Esophagus muscularis mucosa (tissue), 4 donors: ENCODE results near the gene C16orf74. TPM values are rescaled to one million over a fixed set of nuclear protein-coding genes. Genes with fewer than 3 reads are reported as not detected.

ENCODE experiments used
- DNase-seq: peaks from one replicate; pipeline ENCODE4 v3.0.0-alpha.2; 2017; ENCODE audit errors: extremely low spot score
- H3K27ac ChIP-seq, 4 donors: fragments of 200-600 bp; sonication (generic); replicated peaks in 1 of 4; 1 replicate in 3 of 4; 2 replicates in 1 of 4; pipeline ENCODE4 v1.5.1; 2016 to 2019; ENCODE audit warnings: mild to moderate bottlenecking in 1 of 4
- H3K27me3 ChIP-seq, 4 donors: fragments of 200-600 bp; sonication (generic); one replicate each; pipeline versions ENCODE4 v1.5.1 to v1.6.0; 2016 to 2019
- H3K36me3 ChIP-seq, 4 donors: fragments of 200-600 bp; sonication (generic); one replicate each; pipeline ENCODE4 v1.5.1; 2016 to 2019
- H3K4me1 ChIP-seq, 4 donors: fragments of 200-600 bp; sonication (generic); one replicate each; pipeline ENCODE4 v1.5.1; 2016 to 2019
- H3K4me3 ChIP-seq, 4 donors: fragments of 200-600 bp; sonication (generic); 1 replicate in 2 of 4; 2 replicates in 2 of 4; pipeline ENCODE4 v1.5.1; 2016 to 2019; ENCODE audit warnings: mild to moderate bottlenecking in 4 of 4, moderate library complexity in 1 of 4
- H3K9me3 ChIP-seq, 4 donors: fragments of 200-600 bp; sonication (generic); 1 replicate in 3 of 4; 2 replicates in 1 of 4; pipeline ENCODE4 v1.5.1; 2016 to 2019
- CTCF ChIP-seq, 3 experiments: fragments of 200-600 bp in 2 of 3; fragments of 450-650 bp in 1 of 3; sonication (generic) in 2 of 3; IDR thresholded peaks; one replicate each; pipeline ENCODE4 v1.5.1; 2017 to 2019; ENCODE audit warnings: antibody characterized with exemption in 3 of 3, mild to moderate bottlenecking in 2 of 3, moderate library complexity in 1 of 3
- EP300 ChIP-seq: sonication (generic); formaldehyde crosslinking; IDR thresholded peaks from one replicate; pipeline ENCODE4 v1.6.1; 2017; ENCODE audit warnings: antibody characterized with exemption
- POLR2A ChIP-seq: fragments of 450-650 bp; IDR thresholded peaks from one replicate; pipeline ENCODE4 v1.6.1; 2017; ENCODE audit warnings: antibody characterized with exemption, moderate library complexity, mild to moderate bottlenecking, low read depth
- POLR2AphosphoS5 ChIP-seq, 2 donors: sonication (generic); formaldehyde crosslinking; IDR thresholded peaks; one replicate each; pipeline ENCODE4 v1.6.1; 2017; ENCODE audit warnings: antibody characterized with exemption in 2 of 2
- WGBS: methylation state at CpG from one replicate; pipeline ENCODE4 v1.1.5; 2018; 5-methylcytosine and 5-hydroxymethylcytosine counted together
- intact Hi-C: fragments of 100-400 bp; cut with DNase I; formaldehyde crosslinking; loops from one replicate; pipeline ENCODE4 v1.15.1; 2023
- total RNA-seq, 4 donors: library from RNA; depleted of rRNA; stranded (reverse); fragments of >200 nt; gene quantifications; one replicate each; pipeline versions ENCODE4 v1.1.0 to v1.2.1, GENCODE V29; 2016

C16orf74 gene
- total RNA-seq, 4 donors from 2014 or later = 0.83 to 2.4 (median 0.83) TPM; not detected in 1

- intact Hi-C loops = no loop called here
- H3K4me3 ChIP-seq = no peak overlapping the region
- 92% methylated on average over 6 of the region's 6 CpGs for WGBS
- H3K36me3 ChIP-seq = peaks cover 0 to 21% (median 6%) of the 10 kb centered on the region in 4 donors
- no peak for TF ChIP-seq POLR2A
- TF ChIP-seq CTCF (IDR thresholded peaks at IDR 0.05) = no peak
- no peak for TF ChIP-seq POLR2AphosphoS5 (IDR thresholded peaks at IDR 0.05)
- TF ChIP-seq EP300 = no peak
- no peaks in the 10 kb centered on the region for H3K9me3 ChIP-seq
- no peak for DNase-seq
- no peak overlapping the region for H3K27ac ChIP-seq
- H3K27me3 ChIP-seq = no peaks in the 10 kb centered on the region
- H3K4me1 ChIP-seq = no peaks in the 10 kb centered on the region
Observed at GRCh38 chr16:85770741-85771140, 19.8 kb upstream of the C16orf74 start.

- no peak for DNase-seq
- H3K36me3 ChIP-seq = peaks cover 0 to 6% (median 0%) of the 10 kb centered on the region in 4 donors
- 67% methylated on average over 1 of the region's 2 CpGs for WGBS
- H3K9me3 ChIP-seq = no peaks in the 10 kb centered on the region
- no peak overlapping the region for H3K27ac ChIP-seq
- peaks cover 0 to 12% (median 0%) of the 10 kb centered on the region in 4 donors for H3K27me3 ChIP-seq
- TF ChIP-seq EP300 = no peak
- TF ChIP-seq POLR2A = no peak
- no peak for TF ChIP-seq POLR2AphosphoS5 (IDR thresholded peaks at IDR 0.05)
- TF ChIP-seq CTCF (IDR thresholded peaks at IDR 0.05) = no peak
- H3K4me3 ChIP-seq = no peak overlapping the region
- no peaks in the 10 kb centered on the region for H3K4me1 ChIP-seq
- intact Hi-C loops = no loop called here
Observed at GRCh38 chr16:85768199-85768598, 17.3 kb upstream of the C16orf74 start.

- no peak for DNase-seq
- intact Hi-C loops = no loop called here
- Histone ChIP-seq H3K27me3 (peaks cover 0 to 18% (median 0%) of the 10 kb centered on the region in 4 donors), H3K4me1 (no peaks in the 10 kb centered on the region), H3K4me3 (no peak overlapping the region), H3K27ac (no peak overlapping the region), H3K9me3 (no peaks in the 10 kb centered on the region), H3K36me3 (peaks cover 0 to 6% (median 0%) of the 10 kb centered on the region in 4 donors)
- TF ChIP-seq CTCF (IDR thresholded peaks at IDR 0.05) = no peak
- TF ChIP-seq POLR2AphosphoS5 (IDR thresholded peaks at IDR 0.05) = no peak
- TF ChIP-seq POLR2A = no peak
- TF ChIP-seq EP300 = no peak
- 70% methylated on average over 8 of the region's 8 CpGs for WGBS
Observed at GRCh38 chr16:85767531-85767930, 16.6 kb upstream of the C16orf74 start.

- 80% methylated on average over 6 of the region's 8 CpGs for WGBS
- intact Hi-C loops = no loop called here
- Histone ChIP-seq H3K4me1 (no peaks in the 10 kb centered on the region), H3K4me3 (no peak overlapping the region), H3K27ac (no peak overlapping the region), H3K9me3 (no peaks in the 10 kb centered on the region), H3K27me3 (peaks cover 0 to 28% (median 0%) of the 10 kb centered on the region in 4 donors), H3K36me3 (no peaks in the 10 kb centered on the region)
- no peak for TF ChIP-seq EP300
- TF ChIP-seq POLR2AphosphoS5 (IDR thresholded peaks at IDR 0.05) = no peak
- no peak for TF ChIP-seq POLR2A
- no peak for TF ChIP-seq CTCF (IDR thresholded peaks at IDR 0.05)
- DNase-seq = no peak
Observed at GRCh38 chr16:85765767-85766166, 14.9 kb upstream of the C16orf74 start.

GRCh38 chr16:85765211-85765610 lies 14.3 kb upstream of the C16orf74 start:
- WGBS = 60% methylated on average over 8 of the region's 8 CpGs
- Histone ChIP-seq H3K36me3 (no peaks in the 10 kb centered on the region), H3K4me1 (no peaks in the 10 kb centered on the region), H3K27me3 (peaks cover 0 to 33% (median 0%) of the 10 kb centered on the region in 4 donors), H3K4me3 (no peak overlapping the region), H3K9me3 (no peaks in the 10 kb centered on the region), H3K27ac (no peak overlapping the region)
- no peak for DNase-seq
- TF ChIP-seq POLR2AphosphoS5 (IDR thresholded peaks at IDR 0.05) (no peak), POLR2A (no peak), EP300 (no peak), CTCF (IDR thresholded peaks at IDR 0.05) (no peak)
- intact Hi-C loops = no loop called here
